Cardiac fibroblast (primary cell): Measurements from ENCODE around the gene WFIKKN2.

Experiments
- DNase-seq, 2 donors: peaks; one replicate each; pipeline versions ENCODE4 v3.0.0 to v3.0.0-alpha.2; 2010; ENCODE audit warnings: low read depth in 2 of 2
- H3K4me3 ChIP-seq, 2 donors: replicated peaks in 1 of 2; 1 replicate in 1 of 2; 2 replicates in 1 of 2; pipeline ENCODE4 v1.5.1; 2011; ENCODE audit warnings: low read depth in 2 of 2, low read length in 2 of 2, mild to moderate bottlenecking in 2 of 2, moderate library complexity in 1 of 2
- TF ChIP-seq, protein P1 (sequence below): IDR thresholded peaks from one replicate; pipeline ENCODE4 v1.5.1; 2011; ENCODE audit warnings: low read depth, mild to moderate bottlenecking, low read length, inconsistent platforms

Gene WFIKKN2

DNA sequence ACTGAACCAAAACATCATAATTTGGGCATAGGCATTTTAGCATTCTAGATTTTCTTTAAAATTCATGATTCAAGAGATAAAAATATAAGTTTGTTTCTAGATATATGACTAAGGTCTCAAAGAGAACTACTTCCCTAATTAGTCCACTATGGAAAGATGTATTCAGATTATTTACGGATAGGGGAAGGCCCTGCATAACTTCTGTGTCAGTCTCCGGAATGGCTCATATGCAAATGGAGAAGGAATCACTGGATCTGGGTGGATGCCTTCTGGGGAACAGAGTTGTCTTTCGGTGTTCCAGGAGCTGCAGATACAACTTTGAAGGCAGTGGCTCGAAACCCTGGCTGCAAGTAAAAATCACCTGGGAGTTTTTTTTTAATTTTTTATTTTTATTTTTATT lies 17.1 kb upstream of the WFIKKN2 start:
- TF ChIP-seq, protein P1, sequence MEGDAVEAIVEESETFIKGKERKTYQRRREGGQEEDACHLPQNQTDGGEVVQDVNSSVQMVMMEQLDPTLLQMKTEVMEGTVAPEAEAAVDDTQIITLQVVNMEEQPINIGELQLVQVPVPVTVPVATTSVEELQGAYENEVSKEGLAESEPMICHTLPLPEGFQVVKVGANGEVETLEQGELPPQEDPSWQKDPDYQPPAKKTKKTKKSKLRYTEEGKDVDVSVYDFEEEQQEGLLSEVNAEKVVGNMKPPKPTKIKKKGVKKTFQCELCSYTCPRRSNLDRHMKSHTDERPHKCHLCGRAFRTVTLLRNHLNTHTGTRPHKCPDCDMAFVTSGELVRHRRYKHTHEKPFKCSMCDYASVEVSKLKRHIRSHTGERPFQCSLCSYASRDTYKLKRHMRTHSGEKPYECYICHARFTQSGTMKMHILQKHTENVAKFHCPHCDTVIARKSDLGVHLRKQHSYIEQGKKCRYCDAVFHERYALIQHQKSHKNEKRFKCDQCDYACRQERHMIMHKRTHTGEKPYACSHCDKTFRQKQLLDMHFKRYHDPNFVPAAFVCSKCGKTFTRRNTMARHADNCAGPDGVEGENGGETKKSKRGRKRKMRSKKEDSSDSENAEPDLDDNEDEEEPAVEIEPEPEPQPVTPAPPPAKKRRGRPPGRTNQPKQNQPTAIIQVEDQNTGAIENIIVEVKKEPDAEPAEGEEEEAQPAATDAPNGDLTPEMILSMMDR = no peak
- H3K4me3 ChIP-seq = no peak overlapping the region
- no peak for DNase-seq

DNA sequence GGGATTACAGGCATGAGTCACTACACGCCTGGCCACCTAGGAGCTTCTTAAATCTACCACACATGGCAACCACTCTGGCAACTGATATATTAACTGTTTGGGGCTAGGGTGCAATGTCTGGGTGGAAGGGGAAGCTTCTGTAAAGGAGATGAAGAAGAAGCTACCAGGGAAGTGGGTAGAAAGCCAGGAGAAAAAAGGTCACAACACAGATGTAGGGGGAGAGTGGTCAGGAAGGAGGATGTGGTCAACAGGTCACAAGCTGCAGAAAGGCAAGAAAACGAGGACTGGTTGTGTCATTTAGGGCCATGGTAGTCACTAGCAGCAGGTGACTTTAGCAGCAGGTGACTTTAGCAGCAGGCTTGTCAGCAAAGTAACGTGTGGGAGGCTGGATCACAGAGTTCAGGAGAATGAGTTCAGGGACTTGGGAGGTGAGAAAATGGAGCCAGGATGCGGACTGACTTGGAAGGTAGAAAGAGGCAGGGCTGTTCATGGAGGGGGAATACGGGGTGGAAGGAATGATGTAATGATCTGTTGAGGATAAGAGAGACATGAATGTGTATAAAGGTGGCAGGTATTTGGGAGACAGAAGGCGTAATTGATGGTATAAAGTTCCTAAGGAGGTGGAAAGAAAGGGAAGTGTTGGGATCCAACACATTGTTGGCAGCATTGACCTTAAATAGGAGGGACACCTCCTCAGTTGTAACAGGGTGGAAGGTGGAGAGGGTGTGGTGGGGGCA lies 16.3 kb upstream of the WFIKKN2 start:
- TF ChIP-seq, protein P1 = no peak
- H3K4me3 ChIP-seq = no peak overlapping the region
- no peak for DNase-seq

DNA sequence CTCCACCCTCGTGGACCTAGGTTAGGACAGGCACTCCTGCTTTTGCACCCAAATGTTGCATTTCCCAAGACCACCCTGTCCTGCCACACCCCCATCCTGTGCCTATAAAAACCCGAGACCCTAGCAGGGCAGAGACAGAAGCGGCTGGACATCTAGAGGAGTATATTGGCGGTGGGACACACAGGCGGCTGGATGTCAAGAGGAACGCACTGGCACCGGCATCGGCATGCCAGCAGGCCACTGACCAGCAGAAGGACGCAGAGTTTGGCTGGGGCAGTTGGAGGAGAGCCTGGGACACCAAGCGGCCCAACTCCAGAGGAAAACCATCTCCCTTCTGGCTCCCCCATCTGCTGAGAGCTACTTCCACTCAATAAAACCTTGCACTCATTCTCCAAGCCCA lies 14.7 kb upstream of the WFIKKN2 start:
- DNase-seq = no peak
- H3K4me3 ChIP-seq = no peak overlapping the region
- TF ChIP-seq, protein P1 = no peak

DNA sequence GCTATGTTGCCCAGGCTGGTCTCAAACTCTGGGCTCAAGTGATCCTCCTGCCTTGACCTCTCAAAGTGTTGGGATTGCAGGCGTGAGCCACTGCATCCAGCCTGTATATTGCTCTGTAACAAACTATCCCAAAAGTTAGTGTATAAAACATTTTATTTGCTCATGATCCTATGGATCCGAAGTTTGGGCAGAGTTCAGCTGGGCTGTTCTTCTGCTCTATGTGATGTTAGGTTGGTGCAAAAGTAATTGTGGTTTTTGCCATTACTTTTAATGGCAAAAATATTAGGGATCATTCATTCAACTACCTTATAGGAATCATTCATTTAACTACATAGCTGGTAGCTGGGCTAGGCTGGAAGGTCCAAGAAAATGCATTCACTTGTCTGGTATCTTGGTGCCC lies 12.8 kb upstream of the WFIKKN2 start:
- DNase-seq = no peak
- TF ChIP-seq, protein P1 = no peak
- H3K4me3 ChIP-seq = no peak overlapping the region

DNA sequence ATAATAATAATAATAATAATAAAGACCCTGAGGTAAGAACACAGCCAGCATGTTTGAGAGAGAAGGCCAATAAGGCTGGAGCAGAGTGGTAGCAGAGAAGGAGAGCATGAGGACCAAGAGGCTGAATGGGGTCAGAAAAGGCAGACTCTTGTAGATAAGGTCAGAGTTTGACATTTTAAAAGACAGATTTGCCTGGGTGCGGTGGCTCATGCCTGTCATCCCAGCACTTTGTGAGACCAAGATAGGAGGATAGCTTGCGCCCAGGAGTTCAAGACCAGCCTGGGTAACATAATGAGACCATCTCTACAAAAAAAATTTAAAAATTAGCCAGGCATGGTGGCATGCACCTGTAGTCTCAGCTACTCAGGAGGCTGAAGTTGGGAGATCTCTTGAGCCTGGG lies 11.0 kb upstream of the WFIKKN2 start:
- H3K4me3 ChIP-seq = no peak overlapping the region
- DNase-seq = no peak
- TF ChIP-seq, protein P1 = no peak

DNA sequence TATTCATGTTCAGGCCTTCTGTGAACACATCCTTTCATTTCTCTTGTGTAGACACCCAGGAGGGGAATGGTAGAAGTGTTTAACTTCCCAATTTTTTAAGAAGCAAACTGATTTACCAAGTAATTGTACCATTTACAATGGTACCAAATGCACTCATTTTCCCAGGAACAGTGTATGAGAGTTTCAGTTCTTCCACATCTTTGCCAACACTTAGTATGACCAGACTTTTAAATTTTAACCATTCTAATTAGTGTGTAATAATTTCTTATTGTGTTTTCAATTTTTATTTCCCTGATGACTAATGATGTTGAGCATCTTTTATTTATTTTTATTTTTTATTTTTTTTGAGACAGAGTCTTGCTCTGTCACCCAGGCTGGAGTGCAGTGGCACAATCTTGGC lies 10.2 kb upstream of the WFIKKN2 start:
- TF ChIP-seq, protein P1 = no peak
- no peak for DNase-seq
- H3K4me3 ChIP-seq = no peak overlapping the region
